Trophoblast cell (in vitro differentiated cells and primary cell): ENCODE results near the gene TMEM121B.

ENCODE experiments used
- DNase-seq, 2 donors: peaks; one replicate each; pipeline ENCODE4 v3.0.0-alpha.2; 2016
- H2AFZ ChIP-seq: 2 replicates; pipeline ENCODE4 v1.6.1; 2013; ENCODE audit warnings: low read length, moderate library complexity, mild to moderate bottlenecking; ENCODE audit not compliant: insufficient read depth, poor library complexity
- H2AK5ac ChIP-seq: 2 replicates; pipeline ENCODE4 v1.6.1; 2013; ENCODE audit warnings: mild to moderate bottlenecking, low read length
- H2BK120ac ChIP-seq: 2 replicates; pipeline ENCODE4 v1.6.1; 2013; ENCODE audit warnings: low read length, mild to moderate bottlenecking, moderate library complexity; ENCODE audit not compliant: insufficient read depth, poor library complexity
- H2BK12ac ChIP-seq: 2 replicates; pipeline ENCODE4 v1.6.1; 2013; ENCODE audit warnings: mild to moderate bottlenecking, low read length, moderate library complexity
- H2BK5ac ChIP-seq: 2 replicates; pipeline ENCODE4 v1.6.1; 2013; ENCODE audit warnings: low read length, low read depth, moderate library complexity, mild to moderate bottlenecking; ENCODE audit not compliant: poor library complexity
- H3K14ac ChIP-seq: 2 replicates; pipeline ENCODE4 v1.6.1; 2013; ENCODE audit warnings: mild to moderate bottlenecking, low read length
- H3K18ac ChIP-seq: 2 replicates; pipeline ENCODE4 v1.6.1; 2013; ENCODE audit warnings: mild to moderate bottlenecking, low read length
- H3K23ac ChIP-seq: 2 replicates; pipeline ENCODE4 v1.6.1; 2013; ENCODE audit warnings: low read length
- H3K27ac ChIP-seq: 2 replicates; pipeline ENCODE4 v1.5.1; 2013; ENCODE audit warnings: low read depth, mild to moderate bottlenecking, inconsistent platforms, low read length, moderate library complexity
- H3K27me3 ChIP-seq: 2 replicates; pipeline ENCODE4 v1.6.1; 2013; ENCODE audit warnings: inconsistent platforms, mild to moderate bottlenecking, low read length, moderate library complexity; ENCODE audit not compliant: insufficient read depth
- H3K36me3 ChIP-seq, 2 experiments: 1 replicate in 1 of 2; 2 replicates in 1 of 2; pipeline ENCODE4 v1.6.1; 2013; ENCODE audit warnings: low read length in 2 of 2, mild to moderate bottlenecking in 2 of 2, moderate library complexity in 1 of 2; ENCODE audit not compliant: insufficient read depth in 2 of 2, control insufficient read depth in 1 of 2
- H3K4ac ChIP-seq: 2 replicates; pipeline ENCODE4 v1.6.1; 2013; ENCODE audit warnings: low read depth, mild to moderate bottlenecking, low read length, moderate library complexity
- H3K4me1 ChIP-seq, 2 experiments: 1 replicate in 1 of 2; 2 replicates in 1 of 2; pipeline ENCODE4 v1.6.1; 2013; ENCODE audit warnings: low read length in 2 of 2, mild to moderate bottlenecking in 2 of 2, moderate library complexity in 1 of 2; ENCODE audit not compliant: insufficient read depth in 2 of 2, control insufficient read depth in 1 of 2
- H3K4me2 ChIP-seq: 2 replicates; pipeline ENCODE4 v1.6.1; 2013; ENCODE audit warnings: inconsistent platforms, mild to moderate bottlenecking, low read length, moderate library complexity
- H3K4me3 ChIP-seq: 2 replicates; pipeline ENCODE4 v1.5.1; 2013; ENCODE audit warnings: mild to moderate bottlenecking, low read depth, low read length, inconsistent platforms
- H3K79me1 ChIP-seq: one replicate; pipeline ENCODE4 v1.6.1; 2013; ENCODE audit warnings: low read length
- H3K79me2 ChIP-seq: 2 replicates; pipeline ENCODE4 v1.6.1; 2013; ENCODE audit warnings: low read length, mild to moderate bottlenecking; ENCODE audit not compliant: control insufficient read depth, insufficient read depth, poor library complexity
- H3K9ac ChIP-seq: 2 replicates; pipeline ENCODE4 v1.6.1; 2013; ENCODE audit warnings: mild to moderate bottlenecking, low read length
- H3K9me3 ChIP-seq: 2 replicates; pipeline ENCODE4 v1.6.1; 2013; ENCODE audit warnings: low read depth, mild to moderate bottlenecking, control low read depth, inconsistent platforms, low read length; ENCODE audit not compliant: insufficient read depth
- H4K12ac ChIP-seq: 2 replicates; pipeline ENCODE4 v1.6.1; 2013; ENCODE audit warnings: low read depth, mild to moderate bottlenecking, low read length, moderate library complexity
- H4K8ac ChIP-seq: 2 replicates; pipeline ENCODE4 v1.6.1; 2013; ENCODE audit warnings: low read depth, mild to moderate bottlenecking, low read length, moderate library complexity
- H4K91ac ChIP-seq: one replicate; pipeline ENCODE4 v1.6.1; 2013; ENCODE audit warnings: low read depth, mild to moderate bottlenecking, low read length, moderate library complexity
- WGBS: extraction: QIAGEN DNeasy Blood & Tissue Kit; methylation state at CpG from one replicate; pipeline ENCODE4 v1.1.7; 2013; ENCODE audit warnings: missing lambda C conversion rate; ENCODE audit not compliant: insufficient read length, insufficient coverage; ENCODE audit errors: extremely low coverage; 5-methylcytosine and 5-hydroxymethylcytosine counted together

The TMEM121B gene

DNA sequence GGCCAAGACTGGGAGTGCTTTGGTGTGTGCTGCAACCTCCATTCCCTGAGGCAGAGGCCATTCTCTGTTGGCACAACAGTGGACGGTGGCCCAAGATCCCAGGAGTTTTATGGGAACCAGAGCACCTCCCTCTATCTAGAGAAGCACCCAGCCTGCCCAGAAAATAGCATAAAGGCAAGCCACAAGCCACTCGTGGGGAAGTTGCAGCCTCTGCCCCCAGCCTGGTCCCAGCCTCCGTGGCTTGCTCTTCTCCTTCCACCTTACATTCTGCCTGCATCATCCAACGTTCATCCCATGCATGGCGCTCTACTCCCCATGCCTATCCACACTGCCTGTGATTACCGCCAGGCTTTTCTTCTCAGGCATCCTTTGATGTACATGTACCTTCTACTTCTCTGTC lies 20.5 kb downstream of the TMEM121B start:
- Histone ChIP-seq H3K9ac (no peak overlapping the region), H2BK5ac (no peak overlapping the region), H3K14ac (no peak overlapping the region), H2BK120ac (no peak overlapping the region), H2BK12ac (no peak overlapping the region), H3K79me1 (no peaks in the 10 kb centered on the region), H3K18ac (no peak overlapping the region), H4K91ac (no peak overlapping the region), H3K36me3 (peaks cover 27 to 47% of the 10 kb centered on the region in 2 experiments), H4K8ac (no peak overlapping the region), H3K4me2 (no peak overlapping the region), H3K4me1 (no peaks in the 10 kb centered on the region), H3K27me3 (no peaks in the 10 kb centered on the region), H3K4me3 (no peak overlapping the region), H2AFZ (no peak overlapping the region), H3K79me2 (no peaks in the 10 kb centered on the region), H4K12ac (no peak overlapping the region), H3K23ac (no peak overlapping the region), H2AK5ac (no peak overlapping the region), H3K27ac (no peak overlapping the region), H3K4ac (no peak overlapping the region), H3K9me3 (no peaks in the 10 kb centered on the region)
- no peak for DNase-seq
- WGBS = no CpG with 5 or more reads among the region's 6 CpGs

DNA sequence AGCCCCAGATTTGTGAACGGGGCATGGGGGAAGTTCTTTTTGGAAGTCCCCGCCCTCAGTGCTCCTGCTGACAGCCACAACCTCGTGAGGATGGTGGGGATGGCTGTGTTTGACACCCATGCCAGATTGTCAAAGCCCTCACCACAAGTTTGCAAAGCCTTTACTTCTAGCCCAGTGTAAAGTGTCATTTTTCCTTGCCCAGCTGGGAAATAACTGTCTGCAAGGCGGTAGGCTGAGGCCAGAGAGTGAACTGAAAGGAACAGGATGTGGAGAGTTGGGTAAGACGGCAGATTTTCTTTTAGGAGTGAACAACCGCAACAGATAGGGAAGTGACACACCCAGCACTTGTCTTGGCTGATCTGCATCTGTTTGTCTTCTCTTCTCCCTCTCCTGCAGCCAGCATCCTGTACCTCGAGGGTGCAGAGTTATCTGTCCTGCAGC lies 22.8 kb downstream of the TMEM121B start:
- no peak overlapping the region for H3K23ac ChIP-seq
- H4K12ac ChIP-seq = no peak overlapping the region
- no peaks in the 10 kb centered on the region for H3K79me2 ChIP-seq
- no peaks in the 10 kb centered on the region for H3K4me1 ChIP-seq
- no peak overlapping the region for H3K18ac ChIP-seq
- no peak overlapping the region for H2BK12ac ChIP-seq
- no peak overlapping the region for H2AFZ ChIP-seq
- H3K9me3 ChIP-seq = no peaks in the 10 kb centered on the region
- no peaks in the 10 kb centered on the region for H3K79me1 ChIP-seq
- DNase-seq = no peak
- H3K27ac ChIP-seq = no peak overlapping the region
- no peak overlapping the region for H4K8ac ChIP-seq
- H2BK120ac ChIP-seq = no peak overlapping the region
- H2AK5ac ChIP-seq = no peak overlapping the region
- no peak overlapping the region for H3K4ac ChIP-seq
- no peak overlapping the region for H3K4me2 ChIP-seq
- H3K14ac ChIP-seq = no peak overlapping the region
- no peak overlapping the region for H4K91ac ChIP-seq
- no peak overlapping the region for H2BK5ac ChIP-seq
- H3K4me3 ChIP-seq = no peak overlapping the region
- no peaks in the 10 kb centered on the region for H3K27me3 ChIP-seq
- no CpG with 5 or more reads among the region's 7 CpGs for WGBS
- H3K36me3 ChIP-seq = peaks cover 21 to 43% of the 10 kb centered on the region in 2 experiments
- no peak overlapping the region for H3K9ac ChIP-seq

DNA sequence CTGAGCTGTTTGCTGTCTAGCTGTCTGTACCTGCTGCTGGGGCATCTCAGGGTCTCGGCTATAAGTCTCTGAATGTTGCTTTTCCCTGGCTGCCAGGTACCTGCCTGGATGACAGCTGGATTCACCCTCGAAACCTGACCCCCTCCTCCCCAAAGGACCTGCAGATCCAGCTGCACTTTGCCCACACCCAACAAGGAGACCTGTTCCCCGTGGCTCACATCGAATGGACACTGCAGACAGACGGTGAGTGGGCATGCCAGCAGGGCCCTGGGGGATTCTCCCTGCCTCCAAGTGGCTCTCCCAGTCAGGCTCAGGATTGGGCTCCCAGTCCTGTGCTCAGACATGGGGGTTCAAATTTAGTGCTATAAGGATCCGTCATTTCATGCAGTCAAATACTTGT lies 23.5 kb downstream of the TMEM121B start:
- no CpG with 5 or more reads among the region's 6 CpGs for WGBS

DNA sequence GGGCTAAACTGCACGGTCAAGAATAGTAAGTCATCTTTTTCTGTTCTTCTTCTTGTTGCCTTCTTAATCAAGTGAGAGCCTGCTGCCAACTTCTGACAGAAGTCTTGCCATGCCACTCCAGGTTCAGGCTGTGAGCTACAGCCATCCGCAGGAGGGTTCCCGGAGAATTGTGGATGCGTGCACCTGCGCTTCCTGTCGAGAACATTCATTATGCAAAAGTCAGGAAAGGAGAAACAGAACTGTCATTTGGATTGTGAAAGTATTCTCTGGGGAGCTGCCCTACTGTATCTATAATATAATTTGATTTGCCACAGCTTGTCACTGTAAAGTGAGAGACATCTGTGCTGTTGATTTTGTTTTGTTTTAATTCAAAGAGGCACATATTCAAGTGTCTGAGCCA lies 24.1 kb downstream of the TMEM121B start:
- H4K8ac ChIP-seq = no peak overlapping the region
- DNase-seq = no peak
- no peak overlapping the region for H3K4me3 ChIP-seq
- no peak overlapping the region for H2BK12ac ChIP-seq
- no peaks in the 10 kb centered on the region for H3K79me2 ChIP-seq
- no peak overlapping the region for H2AFZ ChIP-seq
- no peak overlapping the region for H3K14ac ChIP-seq
- no peak overlapping the region for H3K27ac ChIP-seq
- H4K12ac ChIP-seq = no peak overlapping the region
- no peak overlapping the region for H3K4me2 ChIP-seq
- H3K9me3 ChIP-seq = no peaks in the 10 kb centered on the region
- no peak overlapping the region for H2BK120ac ChIP-seq
- H2AK5ac ChIP-seq = no peak overlapping the region
- H3K4ac ChIP-seq = no peak overlapping the region
- WGBS = no CpG with 5 or more reads among the region's 6 CpGs
- H3K36me3 ChIP-seq = peaks cover 20 to 39% of the 10 kb centered on the region in 2 experiments
- no peak overlapping the region for H3K23ac ChIP-seq
- H4K91ac ChIP-seq = no peak overlapping the region
- H2BK5ac ChIP-seq = no peak overlapping the region
- no peak overlapping the region for H3K18ac ChIP-seq
- no peaks in the 10 kb centered on the region for H3K4me1 ChIP-seq
- H3K27me3 ChIP-seq = no peaks in the 10 kb centered on the region
- no peaks in the 10 kb centered on the region for H3K79me1 ChIP-seq
- H3K9ac ChIP-seq = no peak overlapping the region

More for the DNA sequence above, 23.5 kb downstream of the TMEM121B start:
- H2BK5ac ChIP-seq = no peak overlapping the region
- no peak overlapping the region for H3K4me3 ChIP-seq
- H3K27me3 ChIP-seq = no peaks in the 10 kb centered on the region
- H3K27ac ChIP-seq = no peak overlapping the region
- no peak overlapping the region for H3K9ac ChIP-seq
- no peak overlapping the region for H2AK5ac ChIP-seq
- no peak overlapping the region for H3K4ac ChIP-seq
- H3K36me3 ChIP-seq = peaks cover 21 to 41% of the 10 kb centered on the region in 2 experiments
- H3K4me1 ChIP-seq = no peaks in the 10 kb centered on the region
- H3K14ac ChIP-seq = no peak overlapping the region
- H3K18ac ChIP-seq = no peak overlapping the region
- H3K79me2 ChIP-seq = no peaks in the 10 kb centered on the region
- no peak overlapping the region for H2AFZ ChIP-seq
- no peak overlapping the region for H4K12ac ChIP-seq
- no peak for DNase-seq
- H2BK12ac ChIP-seq = no peak overlapping the region
- no peak overlapping the region for H2BK120ac ChIP-seq
- H4K8ac ChIP-seq = no peak overlapping the region
- no peaks in the 10 kb centered on the region for H3K9me3 ChIP-seq
- no peaks in the 10 kb centered on the region for H3K79me1 ChIP-seq
- no peak overlapping the region for H3K4me2 ChIP-seq
- H3K23ac ChIP-seq = no peak overlapping the region
- no peak overlapping the region for H4K91ac ChIP-seq
